Neural cell (in vitro differentiated cells): ENCODE data around the gene DNAJC6. TPM values are rescaled to one million over a fixed set of nuclear protein-coding genes. Genes with fewer than 3 reads are reported as not detected.

Source experiments
- H2AFZ ChIP-seq: fragments of 200-600, 300-800 bp; sonication (generic), shearing (Covaris generic); 2 replicates; pipeline ENCODE4 v1.6.0; 2014; ENCODE audit warnings: low read depth, mild to moderate bottlenecking, antibody characterized with exemption, low read length, moderate library complexity
- H3F3A ChIP-seq: fragments of 200-600 bp; shearing (Covaris generic); 2 replicates; pipeline ENCODE4 v1.6.1; 2016; ENCODE audit warnings: mild to moderate bottlenecking, moderate library complexity, mixed read lengths, antibody characterized with exemption, low read length; ENCODE audit not compliant: insufficient read depth, poor library complexity, severe bottlenecking
- H3K27ac ChIP-seq: fragments of 200-600, 300-800 bp; sonication (generic), shearing (Covaris generic); 2 replicates; pipeline ENCODE4 v1.5.1; 2014; ENCODE audit warnings: mild to moderate bottlenecking, low read length, moderate library complexity
- H3K27me3 ChIP-seq: fragments of 300-800, 200-600 bp; sonication (generic), shearing (Covaris generic); 2 replicates; pipeline ENCODE4 v1.6.0; 2014; ENCODE audit warnings: mild to moderate bottlenecking, low read depth, low read length, moderate library complexity; ENCODE audit not compliant: insufficient read depth
- H3K36me3 ChIP-seq: fragments of 300-800, 200-600 bp; sonication (generic), shearing (Covaris generic); 2 replicates; pipeline ENCODE4 v1.5.1; 2014; ENCODE audit warnings: mild to moderate bottlenecking, antibody characterized with exemption, low read length, moderate library complexity; ENCODE audit not compliant: insufficient read depth
- H3K4me2 ChIP-seq: fragments of 300-800, 200-600 bp; sonication (generic), shearing (Covaris generic); 2 replicates; pipeline ENCODE4 v1.6.0; 2014; ENCODE audit warnings: mild to moderate bottlenecking, low read length
- H3K4me3 ChIP-seq: fragments of 300-800, 200-600 bp; sonication (generic), shearing (Covaris generic); 2 replicates; pipeline ENCODE4 v1.5.1; 2014; ENCODE audit warnings: mild to moderate bottlenecking, low read length, moderate library complexity
- H3K79me2 ChIP-seq: fragments of 200-600 bp; shearing (Covaris generic); replicated peaks from 2 replicates; pipeline ENCODE4 v1.6.0; 2014; ENCODE audit warnings: mild to moderate bottlenecking, low read length, moderate library complexity; ENCODE audit not compliant: insufficient read depth
- H3K9ac ChIP-seq: fragments of 300-800, 200-600 bp; sonication (generic), shearing (Covaris generic); 2 replicates; pipeline ENCODE4 v1.6.1; 2016; ENCODE audit warnings: mild to moderate bottlenecking, low read length, mixed read lengths
- H3K9me2 ChIP-seq: fragments of 200-600 bp; shearing (Covaris generic); 2 replicates; pipeline ENCODE4 v1.6.1; 2016; ENCODE audit warnings: mild to moderate bottlenecking, low read length, mixed read lengths; ENCODE audit not compliant: insufficient read depth
- H3K9me3 ChIP-seq: fragments of 200-600, 300-800 bp; sonication (generic), shearing (Covaris generic); 2 replicates; pipeline ENCODE4 v1.6.1; 2016; ENCODE audit warnings: mild to moderate bottlenecking, mixed run types, low read length, moderate library complexity, mixed read lengths
- H4K20me1 ChIP-seq: fragments of 200-600 bp; shearing (Covaris generic); 2 replicates; pipeline ENCODE4 v1.6.1; 2016; ENCODE audit warnings: mild to moderate bottlenecking, mixed run types; ENCODE audit not compliant: insufficient read depth
- EP300 ChIP-seq: fragments of 450-650 bp; conservative IDR thresholded peaks from 2 replicates; pipeline ENCODE4 v1.6.1; 2014; ENCODE audit warnings: antibody characterized with exemption, mild to moderate bottlenecking, moderate library complexity; ENCODE audit not compliant: poor library complexity, severe bottlenecking
- EZH2 ChIP-seq: fragments of 200-600, 300-800 bp; shearing (Covaris generic), sonication (generic); IDR thresholded peaks from 2 replicates; pipeline ENCODE4 v1.6.1; 2014; ENCODE audit warnings: antibody characterized with exemption, low read length, borderline replicate concordance, mild to moderate bottlenecking; ENCODE audit not compliant: insufficient read depth, poor library complexity, severe bottlenecking
- MXI1 ChIP-seq: fragments of 450-650 bp; conservative IDR thresholded peaks from 2 replicates; pipeline ENCODE4 v1.6.1; 2014; ENCODE audit warnings: antibody characterized with exemption, mild to moderate bottlenecking; ENCODE audit not compliant: poor library complexity, severe bottlenecking
- POLR2AphosphoS5 ChIP-seq: IDR thresholded peaks from 2 replicates; pipeline ENCODE4 v1.6.1; 2012
- RAD21 ChIP-seq: fragments of 450-650 bp; conservative IDR thresholded peaks from 2 replicates; pipeline ENCODE4 v1.6.1; 2014; ENCODE audit warnings: antibody characterized with exemption, mild to moderate bottlenecking, moderate library complexity
- REST ChIP-seq: IDR thresholded peaks from 2 replicates; pipeline ENCODE4 v1.6.1; 2012; ENCODE audit warnings: borderline replicate concordance
- SMC3 ChIP-seq: fragments of 450-650 bp; conservative IDR thresholded peaks from 2 replicates; pipeline ENCODE4 v1.6.1; 2014; ENCODE audit warnings: antibody characterized with exemption, mild to moderate bottlenecking, moderate library complexity; ENCODE audit not compliant: poor library complexity
- TAF1 ChIP-seq: IDR thresholded peaks from 2 replicates; pipeline ENCODE4 v1.6.1; 2012; ENCODE audit warnings: low read depth
- polyA plus RNA-seq: library from polyadenylated mRNA; depleted of rRNA; stranded (reverse); fragments of >200 nt; gene quantifications from 2 replicates; pipeline ENCODE4 v1.2.3, GENCODE V29; 2014
- TF ChIP-seq, protein P1 (sequence below): fragments of 450-650 bp; IDR thresholded peaks from 2 replicates; pipeline ENCODE4 v1.5.1; 2014; ENCODE audit warnings: antibody characterized with exemption, mild to moderate bottlenecking, moderate library complexity; ENCODE audit not compliant: poor library complexity, severe bottlenecking

Gene DNAJC6
- polyA plus RNA-seq, 1 donor from 2014 or later = 47.1 TPM

DNA sequence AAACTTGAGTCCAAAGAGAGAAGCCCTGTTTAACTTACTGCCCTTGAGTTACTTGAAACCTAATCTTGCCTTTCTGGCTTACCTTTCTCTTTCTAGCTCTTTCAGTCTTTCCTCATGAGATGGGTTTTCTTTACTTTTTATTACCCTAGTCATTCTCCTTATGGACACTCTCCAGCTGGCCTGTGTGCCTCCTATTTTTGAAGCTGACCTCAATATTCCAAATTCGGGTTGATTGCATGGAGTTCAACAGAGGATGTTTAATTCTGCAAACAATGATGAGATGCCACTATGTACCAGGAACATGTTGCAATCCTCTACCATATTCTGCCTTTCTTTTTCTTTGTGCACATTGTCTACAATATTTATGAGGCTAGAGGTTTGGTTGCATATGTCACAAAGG, 20.7 kb downstream of the DNAJC6 start:
- no peak overlapping the region for H3K27ac ChIP-seq
- H3F3A ChIP-seq = no peaks in the 10 kb centered on the region
- H4K20me1 ChIP-seq = no peaks in the 10 kb centered on the region
- no peak overlapping the region for H3K4me2 ChIP-seq
- H2AFZ ChIP-seq = no peak overlapping the region
- no peaks in the 10 kb centered on the region for H3K27me3 ChIP-seq
- no peaks in the 10 kb centered on the region for H3K36me3 ChIP-seq
- no peaks in the 10 kb centered on the region for H3K9me2 ChIP-seq
- no peaks in the 10 kb centered on the region for H3K79me2 ChIP-seq
- no peaks in the 10 kb centered on the region for H3K9me3 ChIP-seq
- H3K9ac ChIP-seq = no peak overlapping the region
- no peak for TF ChIP-seq EZH2
- TF ChIP-seq TAF1 = no peak
- TF ChIP-seq, protein P1, sequence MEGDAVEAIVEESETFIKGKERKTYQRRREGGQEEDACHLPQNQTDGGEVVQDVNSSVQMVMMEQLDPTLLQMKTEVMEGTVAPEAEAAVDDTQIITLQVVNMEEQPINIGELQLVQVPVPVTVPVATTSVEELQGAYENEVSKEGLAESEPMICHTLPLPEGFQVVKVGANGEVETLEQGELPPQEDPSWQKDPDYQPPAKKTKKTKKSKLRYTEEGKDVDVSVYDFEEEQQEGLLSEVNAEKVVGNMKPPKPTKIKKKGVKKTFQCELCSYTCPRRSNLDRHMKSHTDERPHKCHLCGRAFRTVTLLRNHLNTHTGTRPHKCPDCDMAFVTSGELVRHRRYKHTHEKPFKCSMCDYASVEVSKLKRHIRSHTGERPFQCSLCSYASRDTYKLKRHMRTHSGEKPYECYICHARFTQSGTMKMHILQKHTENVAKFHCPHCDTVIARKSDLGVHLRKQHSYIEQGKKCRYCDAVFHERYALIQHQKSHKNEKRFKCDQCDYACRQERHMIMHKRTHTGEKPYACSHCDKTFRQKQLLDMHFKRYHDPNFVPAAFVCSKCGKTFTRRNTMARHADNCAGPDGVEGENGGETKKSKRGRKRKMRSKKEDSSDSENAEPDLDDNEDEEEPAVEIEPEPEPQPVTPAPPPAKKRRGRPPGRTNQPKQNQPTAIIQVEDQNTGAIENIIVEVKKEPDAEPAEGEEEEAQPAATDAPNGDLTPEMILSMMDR = no peak
- no peak for TF ChIP-seq RAD21
- TF ChIP-seq EP300 = no peak
- no peak for TF ChIP-seq POLR2AphosphoS5
- TF ChIP-seq REST = no peak
- TF ChIP-seq MXI1 = no peak
- TF ChIP-seq SMC3 = no peak
- H3K4me3 ChIP-seq = no peak overlapping the region

DNA sequence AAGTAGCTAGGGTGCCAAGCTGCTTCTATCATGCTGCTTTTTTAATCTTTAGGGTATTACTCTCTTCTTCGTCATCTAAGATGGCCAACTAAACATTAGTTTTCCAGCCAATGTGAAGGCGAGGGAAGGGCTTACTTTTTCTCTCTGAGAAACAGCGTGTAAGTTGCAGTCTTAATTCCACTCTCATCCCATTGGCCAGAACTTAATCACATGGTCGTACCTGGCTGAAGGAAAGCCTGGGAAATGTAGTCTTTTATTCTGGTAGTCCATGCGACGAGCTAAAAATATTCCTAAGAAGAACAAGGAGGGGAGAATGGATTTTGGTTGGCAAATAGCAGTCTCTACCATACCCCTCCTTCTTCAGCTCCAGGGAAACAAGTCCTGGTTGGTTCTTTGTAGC, 21.5 kb downstream of the DNAJC6 start:
- Histone ChIP-seq H3F3A (no peaks in the 10 kb centered on the region), H3K9me2 (no peaks in the 10 kb centered on the region), H3K4me2 (no peak overlapping the region), H3K27ac (no peak overlapping the region), H3K36me3 (no peaks in the 10 kb centered on the region), H3K4me3 (no peak overlapping the region), H3K27me3 (no peaks in the 10 kb centered on the region), H3K79me2 (no peaks in the 10 kb centered on the region), H2AFZ (no peak overlapping the region), H3K9me3 (no peaks in the 10 kb centered on the region), H4K20me1 (no peaks in the 10 kb centered on the region), H3K9ac (no peak overlapping the region)
- TF ChIP-seq SMC3 = no peak

- no peak overlapping the region for H3K9ac ChIP-seq
- no peaks in the 10 kb centered on the region for H3K9me2 ChIP-seq
- no peak overlapping the region for H3K27ac ChIP-seq
- no peaks in the 10 kb centered on the region for H3F3A ChIP-seq
- H4K20me1 ChIP-seq = no peaks in the 10 kb centered on the region
- H3K4me3 ChIP-seq = no peak overlapping the region
- H3K36me3 ChIP-seq = no peaks in the 10 kb centered on the region
- H3K27me3 ChIP-seq = no peaks in the 10 kb centered on the region
- no peaks in the 10 kb centered on the region for H3K79me2 ChIP-seq
- no peaks in the 10 kb centered on the region for H3K9me3 ChIP-seq
- H3K4me2 ChIP-seq = no peak overlapping the region
- TF ChIP-seq TAF1 (no peak), RAD21 (no peak), EZH2 (no peak), MXI1 (no peak)
- H2AFZ ChIP-seq = no peak overlapping the region
These were observed 23.5 kb downstream of the DNAJC6 start for GRCh38 chr1:65332821-65333220.
